K562 (cell line): ENCODE data around the gene GNAZ. TPM values are rescaled to one million over a fixed set of nuclear protein-coding genes. Genes with fewer than 3 reads are reported as not detected.

Source experiments
- ATAC-seq: fragments of 200-7000 bp; cut with Tn5 transposase; 3 replicates; pipeline ENCODE4 v1.9.1; 2020; ENCODE audit warnings: moderate library complexity
- BruUV-seq: library from RNA; stranded (reverse); fragments of 400-500 nt; replicated peaks from 2 replicates; lab custom pipeline; 2021; lab: Mats Ljungman, UMichigan
- CTCF ChIA-PET: fragments of 300-600 bp; formaldehyde crosslinking; extraction: SDS; loops from one replicate; lab custom pipeline; 2021; ENCODE audit warnings: low intra/inter-chr PET ratio; lab: Yijun Ruan, JAX
- POLR2A ChIA-PET: fragments of 300-600, 350-650 bp; sonication (Branson Sonifier 250); formaldehyde crosslinking; extraction: SDS; loops from one replicate; lab custom pipeline; 2021; ENCODE audit warnings: antibody characterized with exemption, inconsistent platforms; lab: Yijun Ruan, JAX
- DNase-seq, 4 experiments: peaks; one replicate each; pipeline versions ENCODE4 v3.0.0 to v3.0.0-alpha.2; 2011 to 2018; ENCODE audit warnings: low spot score in 3 of 4, mixed read lengths in 3 of 4; ENCODE audit errors: extremely low read depth in 1 of 4
- FAIRE-seq: peaks from 2 replicates; lab custom pipeline; 2011; peaks lifted over from hg19 to GRCh38; lab: Jason Lieb, UNC
- H2AFZ ChIP-seq: 2 replicates; pipeline ENCODE4 v1.6.0; 2011; ENCODE audit warnings: low read depth, low read length, control low read depth, inconsistent platforms
- H3K27ac ChIP-seq: fragments of 200-600 bp; 3 replicates; pipeline ENCODE4 v1.8.0; 2011; ENCODE audit warnings: low read depth, mild to moderate bottlenecking, control low read depth, inconsistent platforms, low read length, moderate library complexity, mixed read lengths; ENCODE audit errors: extremely low read depth
- H3K27me3 ChIP-seq, 2 experiments: fragments of 300-600 bp in 1 of 2; 2 replicates in 1 of 2; 3 replicates in 1 of 2; pipeline versions ENCODE4 v1.6.0 to v1.8.0; 2011; ENCODE audit warnings: inconsistent platforms in 2 of 2, low read length in 2 of 2, mild to moderate bottlenecking in 1 of 2, mixed read lengths in 1 of 2, moderate library complexity in 1 of 2; ENCODE audit not compliant: control insufficient read depth in 2 of 2, insufficient read depth in 2 of 2
- H3K36me3 ChIP-seq: fragments of 300-600 bp; 3 replicates; pipeline ENCODE4 v1.8.0; 2011; ENCODE audit warnings: mild to moderate bottlenecking, low read length, inconsistent platforms; ENCODE audit not compliant: control insufficient read depth, insufficient read depth
- H3K4me1 ChIP-seq, 2 experiments: fragments of 200-600 bp in 1 of 2; replicated peaks in 1 of 2; 2 replicates in 1 of 2; 3 replicates in 1 of 2; pipeline versions ENCODE4 v1.5.1 to v1.8.0; 2011; ENCODE audit warnings: inconsistent platforms in 2 of 2, low read length in 2 of 2, mild to moderate bottlenecking in 1 of 2, mixed read lengths in 1 of 2, moderate library complexity in 1 of 2; ENCODE audit not compliant: control insufficient read depth in 2 of 2, insufficient read depth in 2 of 2
- H3K4me2 ChIP-seq: 2 replicates; pipeline ENCODE4 v1.6.1; 2011; ENCODE audit warnings: low read length, control low read depth, inconsistent platforms, mixed read lengths; ENCODE audit not compliant: insufficient read depth
- H3K4me3 ChIP-seq: fragments of 200-600 bp; sonication (generic), shearing (Covaris generic); 2 replicates; pipeline ENCODE4 v1.5.1; 2016; ENCODE audit warnings: control low read depth, inconsistent platforms
- H3K79me2 ChIP-seq: fragments of 200-600 bp; 3 replicates; pipeline ENCODE4 v1.8.0; 2011; ENCODE audit warnings: low read length, inconsistent platforms; ENCODE audit not compliant: control insufficient read depth, insufficient read depth
- H3K9ac ChIP-seq, 2 experiments: 2 replicates each; pipeline versions ENCODE4 v1.6.0 to v1.6.1; 2011; ENCODE audit warnings: low read depth in 2 of 2, low read length in 2 of 2, control low read depth in 1 of 2, inconsistent platforms in 1 of 2, mild to moderate bottlenecking in 1 of 2, mixed read lengths in 1 of 2; ENCODE audit not compliant: insufficient read depth in 1 of 2
- H3K9me1 ChIP-seq: one replicate; pipeline ENCODE4 v1.6.0; 2011; ENCODE audit warnings: inconsistent platforms, mild to moderate bottlenecking, low read length, moderate library complexity; ENCODE audit not compliant: control insufficient read depth, insufficient read depth
- H3K9me3 ChIP-seq: replicated peaks from 2 replicates; pipeline ENCODE4 v1.5.1; 2011; ENCODE audit warnings: low read depth, low read length, inconsistent platforms; ENCODE audit not compliant: control insufficient read depth, insufficient read depth
- H4K20me1 ChIP-seq: replicated peaks from 2 replicates; pipeline ENCODE4 v1.6.1; 2011; ENCODE audit warnings: low read length, inconsistent platforms, mixed read lengths; ENCODE audit not compliant: control insufficient read depth, insufficient read depth
- BCOR ChIP-seq: fragments of 450-650 bp; IDR thresholded peaks from 2 replicates; pipeline ENCODE4 v1.6.1; 2016
- EGR1 ChIP-seq: fragments of 450-650 bp; conservative IDR thresholded peaks from 2 replicates; pipeline ENCODE4 v1.6.1; 2017; ENCODE audit warnings: mild to moderate bottlenecking
- KHSRP ChIP-seq: fragments of 450-650 bp; IDR thresholded peaks from 2 replicates; pipeline ENCODE4 v1.6.1; 2017
- MAFG ChIP-seq: fragments of 450-650 bp; conservative IDR thresholded peaks from 2 replicates; pipeline ENCODE4 v1.6.1; 2016; ENCODE audit warnings: missing genetic modification characterization, missing compliant biosample characterization
- MYNN ChIP-seq, 2 experiments: sonication (generic); formaldehyde crosslinking in 1 of 2; IDR thresholded peaks; 2 replicates each; pipeline versions ENCODE4 v1.5.0 to v1.6.1; 2016 to 2020; ENCODE audit warnings: antibody characterized with exemption in 1 of 2, missing genetic modification reagents in 1 of 2
- RHOXF2B ChIP-seq: fragments of 250-450 bp; sonication (Bioruptor Pico); conservative IDR thresholded peaks from 2 replicates; pipeline ENCODE4 v1.5.1; 2021
- TEAD4 ChIP-seq, 2 experiments: sonication (generic) in 1 of 2; formaldehyde crosslinking in 1 of 2; IDR thresholded peaks; 2 replicates each; pipeline versions ENCODE4 v1.6.1 to v1.8.0; 2012 to 2022; ENCODE audit warnings: borderline replicate concordance in 1 of 2, inconsistent platforms in 1 of 2, low read length in 1 of 2, mild to moderate bottlenecking in 1 of 2, missing genetic modification reagents in 1 of 2
- TRIM24 ChIP-seq, 2 experiments: fragments of 450-650 bp; IDR thresholded peaks; 2 replicates each; pipeline ENCODE4 v1.6.1; 2016
- ZNF124 ChIP-seq: sonication (generic); formaldehyde crosslinking; IDR thresholded peaks from 2 replicates; pipeline ENCODE4 v1.8.1; 2022; ENCODE audit warnings: missing genetic modification reagents
- ZNF165 ChIP-seq: fragments of 250-450 bp; sonication (Bioruptor Pico); IDR thresholded peaks from 2 replicates; pipeline ENCODE4 v1.4.0; 2020; ENCODE audit warnings: borderline replicate concordance
- WGBS: fragments of 100-300 bp; shearing (Covaris generic); methylation state at CpG from one replicate; pipeline ENCODE4 v1.1.6; 2016; ENCODE audit warnings: low coverage, mixed read lengths; ENCODE audit not compliant: insufficient coverage; ENCODE audit errors: missing lambda C conversion rate; 5-methylcytosine and 5-hydroxymethylcytosine counted together
- in situ Hi-C: fragments of 300-500 bp; cut with MboI; formaldehyde crosslinking; loops from 4 replicates; pipeline ENCODE4 v1.15.0; 2018; ENCODE audit warnings: inconsistent platforms, mixed read lengths
- intact Hi-C: fragments of 100-400 bp; cut with micrococcal nuclease; formaldehyde crosslinking; loops from 2 replicates; pipeline ENCODE4 v1.14.2; 2022
- polyA plus RNA-seq, 8 experiments: library from polyadenylated mRNA; depleted of rRNA in 4 of 8; stranded (reverse) in 5 of 8; unstranded in 3 of 8; fragments of >200 nt; fragmentation: Nextera tagmentation in 2 of 8; fragmentation: Illumina TruSeq in 1 of 8; extraction: Ambion mirVana in 2 of 8; extraction: Trizol in 1 of 8; gene quantifications; 2 replicates each; pipeline versions ENCODE4 v1.2.1 to v1.2.3, GENCODE V29; 2011 to 2014; ENCODE audit warnings: inconsistent platforms in 1 of 8, missing spikeins in 1 of 8
- total RNA-seq, 7 experiments: library from RNA; depleted of rRNA in 6 of 7; stranded (reverse); fragments of >200 nt in 6 of 7; fragmentation: Illumina TruSeq in 2 of 7; extraction: Trizol in 2 of 7; gene quantifications; 2 replicates each; pipeline versions ENCODE4 v1.2.1 to v1.2.3, GENCODE V29; 2011 to 2021; ENCODE audit warnings: low replicate concordance in 1 of 7
- TF ChIP-seq, protein P1 (sequence below): sonication (generic); formaldehyde crosslinking; IDR thresholded peaks from 2 replicates; pipeline ENCODE4 v1.8.0; 2022; ENCODE audit warnings: missing genetic modification reagents, mild to moderate bottlenecking, moderate library complexity, borderline replicate concordance
- TF ChIP-seq, protein P2 (sequence below): fragments of 450-650 bp; IDR thresholded peaks from 2 replicates; pipeline ENCODE4 v1.6.1; 2016; ENCODE audit warnings: mild to moderate bottlenecking
- TF ChIP-seq, protein P3 (sequence below): fragments of 250-450 bp; sonication (Bioruptor Pico); IDR thresholded peaks from 2 replicates; pipeline ENCODE4 v1.4.0; 2020; ENCODE audit warnings: mild to moderate bottlenecking, moderate library complexity

The GNAZ gene
- total and polyA plus RNA-seq, 9 of the 15 experiments (the other 6 are each of a cell fraction or from before 2014, with no cell fraction given), result 0.04 to 0.22 (median 0.13) TPM; not detected in 3

DNA sequence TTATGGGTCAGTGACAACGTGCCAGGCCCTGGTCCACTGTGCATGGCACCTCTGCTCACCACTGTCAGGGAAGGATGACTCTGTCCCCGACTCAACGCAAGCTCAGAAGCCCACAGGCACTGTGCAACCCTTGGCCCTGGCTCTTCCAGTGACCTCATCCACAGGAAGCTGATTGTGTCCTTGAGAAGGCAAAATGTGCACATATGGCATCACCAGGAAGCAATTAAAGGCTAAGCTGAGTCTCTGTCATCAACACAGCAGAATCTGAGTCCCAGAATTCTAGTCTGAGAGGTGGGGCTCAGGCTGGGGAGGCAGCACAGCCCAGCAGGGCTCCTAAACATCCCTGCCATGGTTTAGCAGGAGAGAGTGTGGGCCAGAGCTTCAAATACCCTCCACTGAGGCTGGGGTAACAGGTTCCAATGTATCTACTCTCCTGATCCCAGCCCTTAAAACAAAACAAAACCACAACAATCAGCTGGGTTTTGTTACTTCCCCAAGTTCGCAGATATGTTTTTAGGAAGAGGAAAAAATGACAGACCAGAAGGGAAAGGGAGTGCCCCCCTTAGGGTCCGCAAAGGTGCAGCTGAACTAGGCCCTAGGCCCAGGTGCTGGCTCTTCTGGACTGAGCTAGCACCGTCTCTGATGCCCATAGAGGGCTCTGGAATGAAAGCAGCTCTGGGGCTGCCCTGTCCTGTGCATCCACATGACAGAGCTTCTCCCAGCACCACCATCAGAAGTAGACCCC, 33.5 kb upstream of the GNAZ start (continued):
- TF ChIP-seq, protein P1, sequence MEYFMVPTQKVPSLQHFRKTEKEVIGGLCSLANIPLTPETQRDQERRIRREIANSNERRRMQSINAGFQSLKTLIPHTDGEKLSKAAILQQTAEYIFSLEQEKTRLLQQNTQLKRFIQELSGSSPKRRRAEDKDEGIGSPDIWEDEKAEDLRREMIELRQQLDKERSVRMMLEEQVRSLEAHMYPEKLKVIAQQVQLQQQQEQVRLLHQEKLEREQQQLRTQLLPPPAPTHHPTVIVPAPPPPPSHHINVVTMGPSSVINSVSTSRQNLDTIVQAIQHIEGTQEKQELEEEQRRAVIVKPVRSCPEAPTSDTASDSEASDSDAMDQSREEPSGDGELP (CRISPR knock-in tag), result peak; percentile 17; the same call in 1 of the 2 replicates
- TF ChIP-seq BCOR (no peak), MAFG (tag) (no peak), KHSRP (no peak), TEAD4 (IDR thresholded peaks at IDR 0.05; ENCODE audit: low read length) (no peak), TEAD4 (CRISPR knock-in tag; IDR thresholded peaks at IDR 0.05; ENCODE audit: borderline replicate concordance) (peak; percentile 76; the same call in 1 of the 2 replicates), ZNF124 (CRISPR knock-in tag) (no peak)

DNA sequence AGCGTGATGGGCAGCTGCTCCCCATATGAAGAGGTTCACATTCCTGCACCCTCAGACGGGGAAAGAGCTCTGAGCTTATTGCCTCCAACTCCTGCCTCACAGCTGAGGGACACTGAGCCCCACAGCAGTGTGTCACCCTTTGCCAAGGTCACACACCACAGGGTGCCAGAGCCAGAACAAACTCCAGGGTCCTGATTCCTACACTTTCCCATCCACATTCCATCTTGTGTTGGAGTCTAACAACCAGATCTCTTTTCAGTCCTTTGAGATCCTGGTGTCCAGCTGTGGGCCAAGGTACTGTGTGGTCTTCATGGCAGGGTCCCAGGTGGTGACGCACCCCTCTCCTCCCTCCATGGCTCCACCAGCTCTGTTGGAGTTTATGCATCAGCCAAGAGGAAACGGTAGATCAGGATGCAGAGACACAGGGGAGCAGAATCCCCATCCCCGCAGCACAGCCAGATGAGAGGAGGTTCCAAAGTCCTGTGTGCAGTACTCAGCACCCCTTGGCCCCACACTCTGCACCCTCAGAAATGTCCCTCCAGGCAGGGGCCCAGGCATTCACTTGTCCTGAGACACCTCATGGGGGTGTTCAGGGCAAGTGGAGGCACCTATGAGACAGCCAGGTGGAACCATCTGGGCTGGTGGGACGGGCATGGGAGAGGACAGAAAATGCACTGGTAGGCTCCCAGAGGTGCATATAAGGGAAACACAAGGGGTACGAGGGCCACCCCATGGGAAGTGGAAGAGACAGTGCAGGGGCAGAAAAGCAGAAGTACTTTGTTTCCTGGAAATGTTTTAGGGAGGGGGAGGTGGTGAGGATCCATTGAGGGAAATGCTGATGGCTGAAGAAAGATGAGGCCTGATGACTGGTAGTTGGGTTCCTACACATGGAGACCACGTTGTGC, 32.6 kb upstream of the GNAZ start:
- Histone ChIP-seq H4K20me1 (0 out of 2 replicates have a peak, but pooled peaks cover 5% of the 10 kb centered on the region), H3K9me3 (no peaks in the 10 kb centered on the region), H3K36me3 (no peaks in the 10 kb centered on the region), H3K27me3 (peaks cover 16 to 49% of the 10 kb centered on the region in 2 experiments; a peak in 4 of 5 replicates), H2AFZ (no peak overlapping the region), H3K4me1 (peaks cover 2 to 5% of the 10 kb centered on the region in 2 experiments; a peak in 1 of 5 replicates), H3K4me2 (no peak overlapping the region), H3K79me2 (no peaks in the 10 kb centered on the region), H3K9ac (peak overlapping the region in 1 of 2 experiments; percentile 2; a peak in 1 of 4 replicates), H3K4me3 (no peak overlapping the region), H3K27ac (no peak overlapping the region), H3K9me1 (no peaks in the 10 kb centered on the region)
- under 1% methylated on average over 8 of the region's 8 CpGs for WGBS
- POLR2A ChIA-PET, result interaction anchor here (0.5 to 6.7 kb wide), 19 partner anchors 8 to 279 kb away, joined by 3 to 83 read pairs (median 5); partner anchors contain the start of gene GNAZ
- FAIRE-seq (no peak), ATAC-seq (peak; percentile 2; the same call in 2 of the 3 replicates), DNase-seq (peak in 3 of 4 experiments; percentile 52 to 57 (median 54))
- BruUV-seq, result no TSS peak
- intact Hi-C loops (no loop called here), in situ Hi-C loops (no loop called here)
- CTCF ChIA-PET, result no interaction called here
- TF ChIP-seq ZNF165 (no peak), TRIM24 (IDR thresholded peaks at IDR 0.05) (no peak), MYNN (IDR thresholded peaks at IDR 0.05) (no peak), MYNN (CRISPR knock-in tag; IDR thresholded peaks at IDR 0.05) (0 out of 2 replicates have a peak, but pooled peaks have one; percentile 33), EGR1 (no peak), RHOXF2B (CRISPR knock-in tag) (no peak)
- TF ChIP-seq, protein P2, sequence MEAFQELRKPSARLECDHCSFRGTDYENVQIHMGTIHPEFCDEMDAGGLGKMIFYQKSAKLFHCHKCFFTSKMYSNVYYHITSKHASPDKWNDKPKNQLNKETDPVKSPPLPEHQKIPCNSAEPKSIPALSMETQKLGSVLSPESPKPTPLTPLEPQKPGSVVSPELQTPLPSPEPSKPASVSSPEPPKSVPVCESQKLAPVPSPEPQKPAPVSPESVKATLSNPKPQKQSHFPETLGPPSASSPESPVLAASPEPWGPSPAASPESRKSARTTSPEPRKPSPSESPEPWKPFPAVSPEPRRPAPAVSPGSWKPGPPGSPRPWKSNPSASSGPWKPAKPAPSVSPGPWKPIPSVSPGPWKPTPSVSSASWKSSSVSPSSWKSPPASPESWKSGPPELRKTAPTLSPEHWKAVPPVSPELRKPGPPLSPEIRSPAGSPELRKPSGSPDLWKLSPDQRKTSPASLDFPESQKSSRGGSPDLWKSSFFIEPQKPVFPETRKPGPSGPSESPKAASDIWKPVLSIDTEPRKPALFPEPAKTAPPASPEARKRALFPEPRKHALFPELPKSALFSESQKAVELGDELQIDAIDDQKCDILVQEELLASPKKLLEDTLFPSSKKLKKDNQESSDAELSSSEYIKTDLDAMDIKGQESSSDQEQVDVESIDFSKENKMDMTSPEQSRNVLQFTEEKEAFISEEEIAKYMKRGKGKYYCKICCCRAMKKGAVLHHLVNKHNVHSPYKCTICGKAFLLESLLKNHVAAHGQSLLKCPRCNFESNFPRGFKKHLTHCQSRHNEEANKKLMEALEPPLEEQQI, result no peak
- TF ChIP-seq, protein P3, sequence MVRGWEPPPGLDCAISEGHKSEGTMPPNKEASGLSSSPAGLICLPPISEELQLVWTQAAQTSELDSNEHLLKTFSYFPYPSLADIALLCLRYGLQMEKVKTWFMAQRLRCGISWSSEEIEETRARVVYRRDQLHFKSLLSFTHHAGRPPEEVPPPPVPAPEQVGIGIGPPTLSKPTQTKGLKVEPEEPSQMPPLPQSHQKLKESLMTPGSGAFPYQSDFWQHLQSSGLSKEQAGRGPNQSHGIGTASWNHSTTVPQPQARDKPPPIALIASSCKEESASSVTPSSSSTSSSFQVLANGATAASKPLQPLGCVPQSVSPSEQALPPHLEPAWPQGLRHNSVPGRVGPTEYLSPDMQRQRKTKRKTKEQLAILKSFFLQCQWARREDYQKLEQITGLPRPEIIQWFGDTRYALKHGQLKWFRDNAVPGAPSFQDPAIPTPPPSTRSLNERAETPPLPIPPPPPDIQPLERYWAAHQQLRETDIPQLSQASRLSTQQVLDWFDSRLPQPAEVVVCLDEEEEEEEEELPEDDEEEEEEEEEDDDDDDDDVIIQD (CRISPR knock-in tag), result no peak
